Ascending aorta (tissue), 2 donors: ENCODE results near the gene YTHDF1. TPM values are rescaled to one million over a fixed set of nuclear protein-coding genes. Genes with fewer than 3 reads are reported as not detected.

Experiments used
- DNase-seq, 2 donors: peaks; one replicate each; pipeline ENCODE4 v3.0.0-alpha.2; 2019; ENCODE audit warnings: low spot score in 2 of 2
- H3K27ac ChIP-seq, 2 donors: fragments of 200-600 bp; sonication (generic); one replicate each; pipeline ENCODE4 v1.5.1; 2016 to 2017; ENCODE audit warnings: mild to moderate bottlenecking in 1 of 2
- H3K27me3 ChIP-seq: fragments of 200-600 bp; sonication (generic); one replicate; pipeline ENCODE4 v1.5.1; 2017
- H3K36me3 ChIP-seq, 2 donors: fragments of 200-600 bp; sonication (generic); one replicate each; pipeline ENCODE4 v1.5.1; 2016
- H3K4me1 ChIP-seq, 2 donors: fragments of 200-600 bp; sonication (generic); one replicate each; pipeline ENCODE4 v1.5.1; 2016 to 2017; ENCODE audit warnings: mild to moderate bottlenecking in 1 of 2
- H3K4me3 ChIP-seq, 2 donors: fragments of 200-600 bp; sonication (generic); one replicate each; pipeline ENCODE4 v1.5.1; 2016 to 2017; ENCODE audit warnings: mild to moderate bottlenecking in 1 of 2
- H3K9me3 ChIP-seq, 2 donors: fragments of 200-600 bp; sonication (generic); one replicate each; pipeline ENCODE4 v1.5.1; 2016
- CTCF ChIP-seq, 3 experiments: fragments of 200-600 bp in 2 of 3; fragments of 450-650 bp in 1 of 3; sonication (generic) in 2 of 3; IDR thresholded peaks; one replicate each; pipeline ENCODE4 v1.5.1; 2016 to 2019; ENCODE audit warnings: antibody characterized with exemption in 3 of 3, mild to moderate bottlenecking in 1 of 3, moderate library complexity in 1 of 3
- intact Hi-C: fragments of 100-400 bp; cut with DNase I; formaldehyde crosslinking; loops from one replicate; pipeline ENCODE4 v1.15.1; 2023
- total RNA-seq: library from RNA; depleted of rRNA; stranded (reverse); fragments of >200 nt; gene quantifications from one replicate; pipeline ENCODE4 v1.1.0, GENCODE V29; 2016

YTHDF1 gene
- total RNA-seq, 1 donor from 2014 or later = 14.2 TPM

GRCh38 chr20:63165356-63166192 is 50.4 kb downstream of the YTHDF1 start:
- Histone ChIP-seq H3K36me3 (no peaks in the 10 kb centered on the region), H3K27ac (no peak overlapping the region), H3K4me1 (no peaks in the 10 kb centered on the region), H3K27me3 (no peaks in the 10 kb centered on the region), H3K9me3 (no peaks in the 10 kb centered on the region), H3K4me3 (no peak overlapping the region)
- DNase-seq = no peak
- no peak for TF ChIP-seq CTCF (IDR thresholded peaks at IDR 0.05)
- intact Hi-C loops = no loop called here

GRCh38 chr20:63164484-63165355 is 51.2 kb downstream of the YTHDF1 start:
- no peak overlapping the region for H3K27ac ChIP-seq
- no peaks in the 10 kb centered on the region for H3K27me3 ChIP-seq
- H3K4me3 ChIP-seq = no peak overlapping the region
- no peaks in the 10 kb centered on the region for H3K9me3 ChIP-seq
- no peaks in the 10 kb centered on the region for H3K4me1 ChIP-seq
- DNase-seq = no peak
- no peaks in the 10 kb centered on the region for H3K36me3 ChIP-seq
- TF ChIP-seq CTCF (IDR thresholded peaks at IDR 0.05) = no peak
- intact Hi-C loops = no loop called here

- no peak for DNase-seq
- no peak overlapping the region for H3K4me3 ChIP-seq
- no peaks in the 10 kb centered on the region for H3K36me3 ChIP-seq
- H3K4me1 ChIP-seq = no peaks in the 10 kb centered on the region
- H3K9me3 ChIP-seq = no peaks in the 10 kb centered on the region
- no peak overlapping the region for H3K27ac ChIP-seq
- intact Hi-C loops = no loop called here
- no peaks in the 10 kb centered on the region for H3K27me3 ChIP-seq
- no peak for TF ChIP-seq CTCF (IDR thresholded peaks at IDR 0.05)
Measured at GRCh38 chr20:63163596-63164483, 52.1 kb downstream of the YTHDF1 start.

GRCh38 chr20:63163171-63163570 is 52.8 kb downstream of the YTHDF1 start:
- Histone ChIP-seq H3K27ac (no peak overlapping the region), H3K4me3 (no peak overlapping the region), H3K9me3 (no peaks in the 10 kb centered on the region), H3K27me3 (no peaks in the 10 kb centered on the region), H3K4me1 (no peaks in the 10 kb centered on the region), H3K36me3 (no peaks in the 10 kb centered on the region)
- DNase-seq = no peak
- no peak for TF ChIP-seq CTCF (IDR thresholded peaks at IDR 0.05)
- intact Hi-C loops = no loop called here

GRCh38 chr20:63162206-63162795 is 53.6 kb downstream of the YTHDF1 start:
- Histone ChIP-seq H3K9me3 (no peaks in the 10 kb centered on the region), H3K4me3 (no peak overlapping the region), H3K36me3 (no peaks in the 10 kb centered on the region), H3K27me3 (no peaks in the 10 kb centered on the region), H3K27ac (no peak overlapping the region), H3K4me1 (no peaks in the 10 kb centered on the region)
- DNase-seq = no peak
- intact Hi-C loops = no loop called here
- TF ChIP-seq CTCF (IDR thresholded peaks at IDR 0.05) = no peak
